Breast epithelium (tissue), 4 donors: ENCODE data around the gene UBAC1. TPM values are rescaled to one million over a fixed set of nuclear protein-coding genes. Genes with fewer than 3 reads are reported as not detected.
"Not testable (repeated sequence)": the region's sequence is repeated elsewhere in the genome, so short reads cannot be mapped to it uniquely, and the experiment has no call there.

ENCODE experiments used
- DNase-seq, 2 donors: peaks; one replicate each; pipeline ENCODE4 v3.0.0-alpha.2; 2019; ENCODE audit warnings: low spot score in 2 of 2
- H3K27ac ChIP-seq, 2 donors: fragments of 200-600 bp; sonication (generic) in 1 of 2; one replicate each; pipeline ENCODE4 v1.5.1; 2016 to 2019; ENCODE audit warnings: mild to moderate bottlenecking in 1 of 2
- H3K27me3 ChIP-seq, 2 donors: fragments of 200-600 bp; sonication (generic) in 1 of 2; one replicate each; pipeline versions ENCODE4 v1.5.1 to v1.6.0; 2017 to 2019; ENCODE audit warnings: control low read depth in 1 of 2, mild to moderate bottlenecking in 1 of 2
- H3K36me3 ChIP-seq: fragments of 200-600 bp; one replicate; pipeline ENCODE4 v1.5.1; 2019
- H3K4me1 ChIP-seq, 2 donors: fragments of 200-600 bp; sonication (generic); one replicate each; pipeline ENCODE4 v1.5.1; 2016 to 2019; ENCODE audit warnings: control low read depth in 1 of 2
- H3K4me3 ChIP-seq, 3 donors: fragments of 200-600 bp; sonication (generic); 1 replicate in 2 of 3; 2 replicates in 1 of 3; pipeline ENCODE4 v1.5.1; 2016 to 2019; ENCODE audit warnings: mild to moderate bottlenecking in 3 of 3, moderate library complexity in 2 of 3
- H3K9me3 ChIP-seq, 2 donors: fragments of 200-600 bp; sonication (generic) in 1 of 2; one replicate each; pipeline ENCODE4 v1.5.1; 2016 to 2019; ENCODE audit warnings: control low read depth in 1 of 2
- CTCF ChIP-seq, 3 donors: fragments of 450-650 bp; IDR thresholded peaks; one replicate each; pipeline ENCODE4 v1.5.1; 2016 to 2017; ENCODE audit warnings: antibody characterized with exemption in 3 of 3, mild to moderate bottlenecking in 3 of 3, moderate library complexity in 3 of 3
- POLR2A ChIP-seq: fragments of 450-650 bp; IDR thresholded peaks from one replicate; pipeline ENCODE4 v1.6.1; 2016; ENCODE audit warnings: antibody characterized with exemption, mild to moderate bottlenecking, moderate library complexity
- POLR2AphosphoS5 ChIP-seq, 3 donors: sonication (generic); formaldehyde crosslinking; IDR thresholded peaks; one replicate each; pipeline ENCODE4 v1.6.1; 2017; ENCODE audit warnings: antibody characterized with exemption in 3 of 3
- intact Hi-C: fragments of 100-400 bp; cut with DNase I; formaldehyde crosslinking; loops from one replicate; pipeline ENCODE4 v1.15.1; 2023; ENCODE audit warnings: low total_unique reads
- total RNA-seq, 3 donors: library from RNA; depleted of rRNA; stranded (reverse); fragments of >200 nt; gene quantifications; one replicate each; pipeline ENCODE4 v1.1.0, GENCODE V29; 2016

The UBAC1 gene
- total RNA-seq, 3 donors from 2014 or later = 39.2 to 53.0 (median 45.6) TPM

- H3K4me1 ChIP-seq = no peaks in the 10 kb centered on the region
- intact Hi-C loops = no loop called here
- no peak for TF ChIP-seq POLR2AphosphoS5 (IDR thresholded peaks at IDR 0.05)
- TF ChIP-seq CTCF (IDR thresholded peaks at IDR 0.05) = no peak
- no peak for TF ChIP-seq POLR2A
- H3K27ac ChIP-seq = no peak overlapping the region
- H3K36me3 ChIP-seq = peaks cover 10% of the 10 kb centered on the region
- peak in 1 of 2 donors; percentile 3 for DNase-seq
- H3K27me3 ChIP-seq = no peaks in the 10 kb centered on the region
- no peak overlapping the region for H3K4me3 ChIP-seq
- peaks cover 64 to 66% of the 10 kb centered on the region in 2 donors for H3K9me3 ChIP-seq
These were observed 46.3 kb downstream of the UBAC1 start for GRCh38 chr9:135914921-135915320.

DNA sequence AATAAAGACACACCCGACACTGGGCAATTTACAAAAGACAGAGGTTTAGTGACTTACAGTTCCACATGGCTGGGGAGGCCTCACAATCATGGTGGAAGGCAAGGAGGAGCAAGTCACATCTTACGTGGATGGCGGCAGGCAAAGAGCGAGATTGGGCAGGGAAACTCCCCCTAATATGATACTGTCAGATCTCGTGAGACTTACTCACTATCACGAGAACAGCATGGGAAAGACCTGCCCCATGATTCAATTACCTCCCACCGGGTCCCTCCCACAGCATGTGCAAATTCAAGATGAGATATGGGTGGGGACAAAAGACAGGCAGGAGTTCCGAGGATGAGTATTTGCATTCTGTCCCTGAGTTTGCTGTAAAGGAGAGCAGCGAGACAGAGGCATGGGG, 49.9 kb downstream of the UBAC1 start:
- Histone ChIP-seq H3K9me3 (peaks cover 33 to 40% of the 10 kb centered on the region in 2 donors), H3K4me1 (peaks cover 5 to 13% of the 10 kb centered on the region in 2 donors)
- H3K27ac ChIP-seq, H3K27me3 ChIP-seq, intact Hi-C loops, DNase-seq, H3K4me3 ChIP-seq, H3K36me3 ChIP-seq: not testable (repeated sequence)

DNA sequence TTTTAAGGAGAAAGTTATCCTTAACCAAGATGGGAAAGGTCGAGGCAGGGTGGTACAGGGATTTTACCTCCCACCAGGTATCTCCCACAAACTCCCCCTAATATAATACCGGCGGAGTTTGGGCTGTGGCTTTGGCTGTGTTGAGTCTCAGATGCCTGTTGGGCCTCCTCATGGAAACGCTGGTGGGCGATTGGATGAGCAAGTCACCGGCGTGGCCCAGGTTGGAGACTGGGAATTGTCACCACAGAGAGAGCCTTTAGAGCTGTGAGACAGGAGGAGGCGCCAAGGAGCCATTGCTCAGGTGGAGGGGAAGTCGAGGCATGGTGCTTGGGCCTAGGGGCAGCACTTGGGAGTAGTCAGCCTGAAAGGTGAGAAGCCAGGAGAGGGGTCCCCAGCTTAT, 50.4 kb downstream of the UBAC1 start:
- H3K36me3 ChIP-seq = peaks cover 10% of the 10 kb centered on the region
- intact Hi-C loops = no loop called here
- H3K27ac ChIP-seq = no peak overlapping the region
- no peaks in the 10 kb centered on the region for H3K27me3 ChIP-seq
- TF ChIP-seq POLR2A = no peak
- TF ChIP-seq POLR2AphosphoS5 (IDR thresholded peaks at IDR 0.05) = no peak
- TF ChIP-seq CTCF (IDR thresholded peaks at IDR 0.05) = no peak
- DNase-seq = peak in 1 of 2 donors; percentile 12
- peaks cover 5 to 13% of the 10 kb centered on the region in 2 donors for H3K4me1 ChIP-seq
- H3K4me3 ChIP-seq = no peak overlapping the region
- peaks cover 28 to 36% of the 10 kb centered on the region in 2 donors for H3K9me3 ChIP-seq

GRCh38 chr9:135910216-135910615, 51.0 kb downstream of the UBAC1 start:
- no peak overlapping the region for H3K27ac ChIP-seq
- no peak for DNase-seq
- TF ChIP-seq POLR2A = no peak
- no peak for TF ChIP-seq POLR2AphosphoS5 (IDR thresholded peaks at IDR 0.05)
- TF ChIP-seq CTCF (IDR thresholded peaks at IDR 0.05) = no peak
- intact Hi-C loops = no loop called here
- peaks cover 5% of the 10 kb centered on the region for H3K36me3 ChIP-seq
- no peak overlapping the region for H3K4me3 ChIP-seq
- H3K27me3 ChIP-seq = no peaks in the 10 kb centered on the region
- peaks cover 23 to 31% of the 10 kb centered on the region in 2 donors for H3K9me3 ChIP-seq
- peaks cover 5 to 13% of the 10 kb centered on the region in 2 donors for H3K4me1 ChIP-seq

- intact Hi-C loops = no loop called here
- Histone ChIP-seq H3K27ac (no peak overlapping the region), H3K36me3 (no peaks in the 10 kb centered on the region), H3K4me3 (no peak overlapping the region), H3K4me1 (peaks cover 5 to 13% of the 10 kb centered on the region in 2 donors), H3K9me3 (peaks cover 14 to 22% of the 10 kb centered on the region in 2 donors), H3K27me3 (no peaks in the 10 kb centered on the region)
- peak in 1 of 2 donors; percentile 3 for DNase-seq
- TF ChIP-seq POLR2AphosphoS5 (IDR thresholded peaks at IDR 0.05) = no peak
These were observed 51.8 kb downstream of the UBAC1 start for GRCh38 chr9:135909371-135909770.

DNA sequence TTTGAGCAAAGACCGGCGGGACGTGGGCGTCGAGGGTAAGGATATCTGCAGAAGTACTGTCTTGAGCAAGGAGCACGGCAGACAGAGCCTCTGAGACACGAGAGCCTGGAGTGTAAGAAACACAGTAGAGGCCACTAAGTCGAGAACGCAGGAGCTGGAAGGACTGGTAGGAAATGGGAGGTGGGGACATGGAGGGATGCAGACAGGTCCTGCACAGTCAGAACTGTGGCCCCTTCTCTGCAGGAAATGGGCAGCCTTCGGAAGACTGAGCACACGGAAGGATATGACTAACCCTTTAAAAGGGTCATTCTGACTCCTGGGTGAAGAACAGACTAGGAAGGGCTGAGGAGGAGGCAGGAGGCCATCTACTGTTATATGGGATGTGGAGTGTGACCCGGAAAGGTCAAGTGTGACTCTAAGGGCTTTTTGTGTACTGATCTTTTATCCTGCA, 52.4 kb downstream of the UBAC1 start:
- intact Hi-C loops = no loop called here
- H3K27ac ChIP-seq = no peak overlapping the region

More for the DNA sequence above, 52.4 kb downstream of the UBAC1 start:
- no peaks in the 10 kb centered on the region for H3K27me3 ChIP-seq
- TF ChIP-seq CTCF (IDR thresholded peaks at IDR 0.05) (no peak), POLR2AphosphoS5 (IDR thresholded peaks at IDR 0.05) (no peak), POLR2A (no peak)
- H3K36me3 ChIP-seq = no peaks in the 10 kb centered on the region
- H3K4me3 ChIP-seq = peak overlapping the region in 2 of 3 donors; percentile 70 to 94
- DNase-seq = peak in 1 of 2 donors; percentile 43
- peaks cover 8 to 20% of the 10 kb centered on the region in 2 donors for H3K9me3 ChIP-seq
- H3K4me1 ChIP-seq = peaks cover 5 to 13% of the 10 kb centered on the region in 2 donors
